CD14-positive monocyte (primary cell): ENCODE results near the gene C19orf85. TPM values are rescaled to one million over a fixed set of nuclear protein-coding genes. Genes with fewer than 3 reads are reported as not detected.

ENCODE experiments used
- DNase-seq, 3 donors: peaks; one replicate each; pipeline ENCODE4 v3.0.0-alpha.2; 2011 to 2022
- H2AFZ ChIP-seq: 2 replicates; pipeline ENCODE4 v1.6.0; 2012; ENCODE audit warnings: mild to moderate bottlenecking, low read depth, low read length, inconsistent platforms; ENCODE audit not compliant: insufficient read depth, poor library complexity, severe bottlenecking
- H3K27ac ChIP-seq, 2 donors: 1 replicate in 1 of 2; 2 replicates in 1 of 2; pipeline ENCODE4 v1.5.1; 2012 to 2013; ENCODE audit warnings: low read length in 2 of 2, control low read depth in 1 of 2, inconsistent platforms in 1 of 2, low read depth in 1 of 2, mild to moderate bottlenecking in 1 of 2
- H3K27me3 ChIP-seq, 2 donors: one replicate each; pipeline versions ENCODE4 v1.6.0 to v1.6.1; 2011 to 2013; ENCODE audit warnings: low read length in 2 of 2; ENCODE audit not compliant: control insufficient read depth in 2 of 2, insufficient read depth in 2 of 2
- H3K36me3 ChIP-seq, 2 donors: replicated peaks in 1 of 2; 1 replicate in 1 of 2; 2 replicates in 1 of 2; pipeline versions ENCODE4 v1.5.1 to v1.6.1; 2012 to 2013; ENCODE audit warnings: low read length in 2 of 2, control low read depth in 1 of 2, inconsistent platforms in 1 of 2, mild to moderate bottlenecking in 1 of 2; ENCODE audit not compliant: insufficient read depth in 2 of 2, control insufficient read depth in 1 of 2
- H3K4me1 ChIP-seq, 2 donors: 1 replicate in 1 of 2; 2 replicates in 1 of 2; pipeline versions ENCODE4 v1.5.1 to v1.6.1; 2012 to 2013; ENCODE audit warnings: low read length in 2 of 2, control low read depth in 1 of 2, inconsistent platforms in 1 of 2, mild to moderate bottlenecking in 1 of 2, moderate library complexity in 1 of 2; ENCODE audit not compliant: insufficient read depth in 2 of 2, control insufficient read depth in 1 of 2
- H3K4me2 ChIP-seq: replicated peaks from 2 replicates; pipeline ENCODE3; 2012; ENCODE audit warnings: low read length, moderate library complexity, mild to moderate bottlenecking; ENCODE audit not compliant: poor library complexity, severe bottlenecking; ENCODE audit errors: extremely low read depth
- H3K4me3 ChIP-seq, 3 experiments: fragments of 200-600 bp in 1 of 3; sonication (generic) in 1 of 3; replicated peaks in 1 of 3; 1 replicate in 2 of 3; 2 replicates in 1 of 3; pipeline ENCODE4 v1.5.1; 2011 to 2013; ENCODE audit warnings: low read length in 3 of 3, mild to moderate bottlenecking in 3 of 3, control low read depth in 2 of 3, low read depth in 2 of 3, inconsistent platforms in 1 of 3, moderate library complexity in 1 of 3
- H3K79me2 ChIP-seq: 2 replicates; pipeline ENCODE4 v1.6.0; 2012; ENCODE audit warnings: mild to moderate bottlenecking, control low read depth, inconsistent platforms, low read length, moderate library complexity; ENCODE audit not compliant: insufficient read depth
- H3K9ac ChIP-seq: 2 replicates; pipeline ENCODE4 v1.6.0; 2017; ENCODE audit warnings: low read length, mild to moderate bottlenecking; ENCODE audit not compliant: insufficient read depth, poor library complexity, severe bottlenecking
- H3K9me3 ChIP-seq, 2 donors: replicated peaks in 1 of 2; 1 replicate in 1 of 2; 2 replicates in 1 of 2; pipeline versions ENCODE4 v1.5.1 to v1.6.1; 2012 to 2013; ENCODE audit warnings: low read length in 2 of 2, control low read depth in 1 of 2; ENCODE audit not compliant: control insufficient read depth in 1 of 2, insufficient read depth in 1 of 2
- H4K20me1 ChIP-seq: 2 replicates; pipeline ENCODE4 v1.6.0; 2012; ENCODE audit warnings: mild to moderate bottlenecking, low read length, control low read depth, moderate library complexity; ENCODE audit not compliant: insufficient read depth
- H3K27ac Mint-ChIP-seq, 7 donors: one replicate each; pipeline ENCODE4 v1.8.0; 2020; ENCODE audit warnings: mild to moderate bottlenecking in 7 of 7, mixed read lengths in 7 of 7, moderate library complexity in 6 of 7, inconsistent platforms in 2 of 7
- H3K27me3 Mint-ChIP-seq, 3 donors: one replicate each; pipeline ENCODE4 v1.8.0; 2021 to 2022; ENCODE audit warnings: low read depth in 3 of 3, mild to moderate bottlenecking in 3 of 3, mixed read lengths in 3 of 3, moderate library complexity in 3 of 3, inconsistent platforms in 1 of 3
- H3K36me3 Mint-ChIP-seq, 2 donors: one replicate each; pipeline ENCODE4 v1.8.0; 2020; ENCODE audit warnings: mixed read lengths in 2 of 2, inconsistent platforms in 1 of 2, mild to moderate bottlenecking in 1 of 2
- H3K4me1 Mint-ChIP-seq: one replicate; pipeline ENCODE4 v1.8.0; 2020; ENCODE audit warnings: mild to moderate bottlenecking, mixed read lengths
- H3K4me3 Mint-ChIP-seq, 2 donors: one replicate each; pipeline ENCODE4 v1.8.0; 2020; ENCODE audit warnings: mild to moderate bottlenecking in 2 of 2, mixed read lengths in 2 of 2, moderate library complexity in 1 of 2
- H3K9me3 Mint-ChIP-seq, 7 donors: one replicate each; pipeline ENCODE4 v1.8.0; 2020 to 2022; ENCODE audit warnings: mixed read lengths in 7 of 7, mild to moderate bottlenecking in 6 of 7, moderate library complexity in 6 of 7, inconsistent platforms in 2 of 7
- WGBS: methylation state at CpG from one replicate; pipeline ENCODE4 v1.1.5; 2013; ENCODE audit warnings: missing lambda C conversion rate; ENCODE audit not compliant: insufficient coverage; 5-methylcytosine and 5-hydroxymethylcytosine counted together
- intact Hi-C, 2 donors: fragments of 100-400 bp; cut with micrococcal nuclease; formaldehyde crosslinking; loops; one replicate each; pipeline versions ENCODE4 v1.15.0 to v1.15.1; 2023
- polyA plus RNA-seq, 3 donors: library from polyadenylated mRNA; depleted of rRNA in 1 of 3; unstranded in 2 of 3; stranded (reverse) in 1 of 3; fragments of 300-500 nt in 2 of 3; fragments of >200 nt in 1 of 3; fragmentation: Illumina TruSeq in 2 of 3; gene quantifications; 1 replicate in 2 of 3; 2 replicates in 1 of 3; pipeline ENCODE4 v1.2.3, GENCODE V29; 2012 to 2021
- TF ChIP-seq, protein P1 (sequence below): fragments of 200-600 bp; IDR thresholded peaks from one replicate; pipeline ENCODE4 v1.8.0; 2022; ENCODE audit warnings: antibody characterized with exemption, mild to moderate bottlenecking

The C19orf85 gene
- polyA plus RNA-seq, 3 donors = not detected

DNA sequence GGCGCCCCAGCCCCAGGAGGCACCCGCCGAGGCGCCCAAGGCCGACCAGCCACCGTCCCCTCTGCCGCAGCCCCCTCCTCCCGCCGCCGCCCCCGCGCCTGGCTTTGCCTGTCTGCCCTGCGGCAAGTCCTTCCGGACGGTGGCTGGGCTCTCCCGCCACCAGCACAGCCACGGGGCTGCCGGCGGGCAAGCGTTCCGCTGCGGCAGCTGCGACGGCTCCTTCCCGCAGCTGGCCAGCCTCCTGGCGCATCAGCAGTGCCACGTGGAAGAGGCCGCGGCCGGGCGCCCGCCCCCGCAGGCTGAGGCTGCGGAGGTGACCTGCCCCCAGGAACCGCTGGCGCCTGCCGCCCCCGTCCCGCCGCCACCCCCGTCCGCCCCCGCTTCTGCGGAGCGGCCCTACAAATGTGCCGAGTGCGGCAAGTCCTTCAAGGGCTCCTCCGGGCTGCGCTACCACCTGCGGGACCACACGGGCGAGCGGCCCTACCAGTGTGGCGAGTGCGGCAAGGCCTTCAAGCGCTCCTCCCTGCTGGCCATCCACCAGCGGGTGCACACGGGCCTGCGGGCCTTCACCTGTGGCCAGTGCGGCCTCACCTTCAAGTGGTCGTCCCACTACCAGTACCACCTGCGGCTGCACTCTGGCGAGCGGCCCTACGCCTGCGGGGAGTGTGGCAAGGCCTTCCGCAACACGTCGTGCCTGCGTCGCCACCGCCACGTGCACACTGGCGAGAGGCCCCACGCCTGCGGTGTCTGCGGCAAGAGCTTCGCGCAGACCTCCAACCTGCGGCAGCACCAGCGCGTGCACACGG, 17.8 kb upstream of the C19orf85 start:
- Mint-ChIP-seq H3K27ac (no peak overlapping the region), H3K36me3 (peaks cover 19 to 24% of the 10 kb centered on the region in 2 donors), H3K4me1 (peaks cover 32% of the 10 kb centered on the region), H3K9me3 (peaks cover 0 to 2% (median 0%) of the 10 kb centered on the region in 7 donors), H3K4me3 (no peak overlapping the region), H3K27me3 (peaks cover 2 to 20% (median 9%) of the 10 kb centered on the region in 3 donors)
- intact Hi-C loops = no loop called here
- Histone ChIP-seq H3K9ac (no peak overlapping the region), H3K4me2 (no peak overlapping the region), H3K4me1 (peaks cover 18 to 27% of the 10 kb centered on the region in 2 donors), H2AFZ (no peak overlapping the region), H3K27me3 (no peaks in the 10 kb centered on the region), H3K79me2 (peaks cover 19% of the 10 kb centered on the region), H3K27ac (no peak overlapping the region), H3K4me3 (no peak overlapping the region), H3K9me3 (no peaks in the 10 kb centered on the region), H3K36me3 (peaks cover 16 to 25% of the 10 kb centered on the region in 2 donors), H4K20me1 (peaks cover 47% of the 10 kb centered on the region)
- WGBS = 98% methylated on average over 73 of the region's 83 CpGs
- TF ChIP-seq, protein P1, sequence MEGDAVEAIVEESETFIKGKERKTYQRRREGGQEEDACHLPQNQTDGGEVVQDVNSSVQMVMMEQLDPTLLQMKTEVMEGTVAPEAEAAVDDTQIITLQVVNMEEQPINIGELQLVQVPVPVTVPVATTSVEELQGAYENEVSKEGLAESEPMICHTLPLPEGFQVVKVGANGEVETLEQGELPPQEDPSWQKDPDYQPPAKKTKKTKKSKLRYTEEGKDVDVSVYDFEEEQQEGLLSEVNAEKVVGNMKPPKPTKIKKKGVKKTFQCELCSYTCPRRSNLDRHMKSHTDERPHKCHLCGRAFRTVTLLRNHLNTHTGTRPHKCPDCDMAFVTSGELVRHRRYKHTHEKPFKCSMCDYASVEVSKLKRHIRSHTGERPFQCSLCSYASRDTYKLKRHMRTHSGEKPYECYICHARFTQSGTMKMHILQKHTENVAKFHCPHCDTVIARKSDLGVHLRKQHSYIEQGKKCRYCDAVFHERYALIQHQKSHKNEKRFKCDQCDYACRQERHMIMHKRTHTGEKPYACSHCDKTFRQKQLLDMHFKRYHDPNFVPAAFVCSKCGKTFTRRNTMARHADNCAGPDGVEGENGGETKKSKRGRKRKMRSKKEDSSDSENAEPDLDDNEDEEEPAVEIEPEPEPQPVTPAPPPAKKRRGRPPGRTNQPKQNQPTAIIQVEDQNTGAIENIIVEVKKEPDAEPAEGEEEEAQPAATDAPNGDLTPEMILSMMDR = no peak
- DNase-seq = no peak

DNA sequence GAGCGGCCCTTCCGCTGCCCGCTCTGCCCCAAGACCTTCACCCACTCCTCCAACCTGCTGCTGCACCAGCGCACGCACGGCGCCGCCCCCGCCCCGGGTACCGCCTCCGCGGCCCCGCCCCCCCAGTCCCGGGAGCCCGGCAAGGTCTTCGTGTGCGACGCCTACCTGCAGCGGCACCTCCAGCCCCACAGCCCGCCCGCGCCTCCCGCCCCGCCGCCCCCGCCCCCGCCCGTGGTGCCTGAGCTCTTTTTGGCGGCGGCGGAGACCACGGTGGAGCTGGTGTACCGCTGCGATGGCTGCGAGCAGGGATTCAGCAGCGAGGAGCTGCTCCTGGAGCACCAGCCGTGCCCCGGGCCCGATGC, 17.2 kb upstream of the C19orf85 start:
- intact Hi-C loops = no loop called here
- no peak overlapping the region for H3K4me3 Mint-ChIP-seq

More for the DNA sequence above, 17.2 kb upstream of the C19orf85 start:
- H3K27me3 ChIP-seq = no peaks in the 10 kb centered on the region
- no peak overlapping the region for H3K4me2 ChIP-seq
- H3K79me2 ChIP-seq = peaks cover 23% of the 10 kb centered on the region
- H3K27ac ChIP-seq = no peak overlapping the region
- no peak overlapping the region for H3K27ac Mint-ChIP-seq
- H4K20me1 ChIP-seq = peaks cover 47% of the 10 kb centered on the region
- TF ChIP-seq, protein P1 = no peak
- peaks cover 19 to 24% of the 10 kb centered on the region in 2 donors for H3K36me3 Mint-ChIP-seq
- no peak overlapping the region for H3K4me3 ChIP-seq
- WGBS = 96% methylated on average over 11 of the region's 40 CpGs
- H3K9me3 ChIP-seq = no peaks in the 10 kb centered on the region
- H2AFZ ChIP-seq = no peak overlapping the region
- peaks cover 2 to 20% (median 7%) of the 10 kb centered on the region in 3 donors for H3K27me3 Mint-ChIP-seq
- no peak overlapping the region for H3K9ac ChIP-seq
- H3K36me3 ChIP-seq = peaks cover 16 to 25% of the 10 kb centered on the region in 2 donors
- peaks cover 34% of the 10 kb centered on the region for H3K4me1 Mint-ChIP-seq
- H3K4me1 ChIP-seq = peaks cover 23 to 32% of the 10 kb centered on the region in 2 donors
- H3K9me3 Mint-ChIP-seq = peaks cover 0 to 2% (median 0%) of the 10 kb centered on the region in 7 donors
- DNase-seq = no peak
